Right renal pelvis (tissue), 4 donors: Measurements from ENCODE around the gene MYO1A. TPM values are rescaled to one million over a fixed set of nuclear protein-coding genes. Genes with fewer than 3 reads are reported as not detected.

ENCODE experiments used
- DNase-seq, 4 donors: peaks; one replicate each; pipeline ENCODE4 v3.0.0-alpha.2; 2013; ENCODE audit warnings: low read depth in 4 of 4, low spot score in 3 of 4, missing footprints in 1 of 4
- polyA plus RNA-seq, 4 donors: library from polyadenylated mRNA; unstranded; fragments of 120-200 nt; gene quantifications; one replicate each; pipeline ENCODE4 v1.2.1, GENCODE V29; 2013; ENCODE audit not compliant: insufficient read length in 4 of 4

Gene MYO1A
- under 1 TPM; 0.08 to 0.39 (median 0.15) TPM for polyA plus RNA-seq

DNA sequence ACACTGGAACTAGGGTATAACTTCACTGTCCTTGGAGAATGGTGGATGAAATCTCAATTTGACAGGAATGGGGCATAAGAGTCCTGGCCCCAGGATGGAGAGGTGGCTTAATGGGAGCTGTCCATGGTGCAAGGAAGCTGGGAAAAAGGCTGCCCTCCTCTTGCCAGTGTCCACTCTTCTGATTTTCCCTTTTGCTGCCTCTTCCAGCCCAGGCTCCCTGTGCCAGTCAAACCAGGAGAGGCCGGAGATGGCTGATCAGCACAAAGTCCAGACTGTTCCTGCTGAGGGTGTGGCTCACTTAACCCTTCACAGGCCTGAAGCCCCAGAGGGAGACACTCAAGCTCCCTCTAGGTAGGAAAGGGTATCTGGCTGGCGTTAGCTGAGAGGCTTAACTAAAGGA lies at the start of gene MYO1A:
TSS of gene MYO1A (minus strand) at position 240 of the 400 bp plus-strand sequence. CDS start 1,806 bp downstream, outside the sequence.
- DNase-seq: no peak

- no peak for DNase-seq
These were observed 49.3 kb upstream of the MYO1A start for GRCh38 chr12:57099047-57099714.

GRCh38 chr12:57098546-57098945 lies 48.6 kb upstream of the MYO1A start:
- DNase-seq: no peak

GRCh38 chr12:57097554-57097835 lies 47.6 kb upstream of the MYO1A start:
- DNase-seq: no peak

GRCh38 chr12:57096748-57097553 lies 47.0 kb upstream of the MYO1A start:
- DNase-seq: no peak

DNA sequence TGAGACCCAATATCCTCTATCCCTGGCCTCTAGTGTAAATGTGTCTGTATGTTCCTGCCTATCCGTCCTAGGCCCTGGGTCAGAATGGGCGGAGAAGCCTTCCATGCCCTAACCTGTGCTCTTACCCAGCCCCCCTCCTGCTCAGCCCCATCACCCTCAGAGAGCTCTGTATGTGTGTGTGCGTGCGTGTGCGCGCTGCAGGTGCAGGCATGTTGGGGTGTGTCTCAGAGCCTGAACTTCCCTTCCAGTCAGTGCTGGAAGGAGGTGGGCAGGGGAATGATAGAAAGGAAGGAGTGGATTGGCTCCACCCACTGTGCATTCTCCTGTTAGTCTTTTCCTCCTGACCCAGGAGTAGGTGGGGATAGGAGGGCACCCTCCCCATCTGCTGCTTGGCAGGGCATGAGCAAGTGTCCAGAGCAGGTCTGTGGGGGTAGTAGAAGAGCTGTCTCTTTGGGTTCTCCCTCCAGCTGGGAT lies 46.2 kb upstream of the MYO1A start:
- no peak for DNase-seq

DNA sequence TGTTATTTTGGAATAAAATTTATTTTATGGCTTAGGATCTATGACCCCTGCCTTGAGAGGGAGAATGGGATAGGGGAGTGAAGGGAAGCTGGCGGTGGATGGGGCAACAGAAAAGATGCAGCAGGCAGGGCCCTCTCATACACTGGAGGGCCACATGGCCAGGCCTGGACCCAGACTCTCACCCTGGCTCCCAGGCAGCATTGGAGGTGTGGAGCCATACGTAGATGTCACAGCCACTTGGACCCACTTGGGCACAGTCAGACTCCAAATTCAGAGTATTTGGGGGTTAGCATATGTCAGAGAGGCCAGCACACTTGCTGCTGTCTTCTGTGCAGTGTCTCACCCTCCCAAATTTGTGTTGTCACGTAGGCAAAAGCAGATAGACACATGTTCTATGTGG lies 45.5 kb upstream of the MYO1A start:
- no peak for DNase-seq

DNA sequence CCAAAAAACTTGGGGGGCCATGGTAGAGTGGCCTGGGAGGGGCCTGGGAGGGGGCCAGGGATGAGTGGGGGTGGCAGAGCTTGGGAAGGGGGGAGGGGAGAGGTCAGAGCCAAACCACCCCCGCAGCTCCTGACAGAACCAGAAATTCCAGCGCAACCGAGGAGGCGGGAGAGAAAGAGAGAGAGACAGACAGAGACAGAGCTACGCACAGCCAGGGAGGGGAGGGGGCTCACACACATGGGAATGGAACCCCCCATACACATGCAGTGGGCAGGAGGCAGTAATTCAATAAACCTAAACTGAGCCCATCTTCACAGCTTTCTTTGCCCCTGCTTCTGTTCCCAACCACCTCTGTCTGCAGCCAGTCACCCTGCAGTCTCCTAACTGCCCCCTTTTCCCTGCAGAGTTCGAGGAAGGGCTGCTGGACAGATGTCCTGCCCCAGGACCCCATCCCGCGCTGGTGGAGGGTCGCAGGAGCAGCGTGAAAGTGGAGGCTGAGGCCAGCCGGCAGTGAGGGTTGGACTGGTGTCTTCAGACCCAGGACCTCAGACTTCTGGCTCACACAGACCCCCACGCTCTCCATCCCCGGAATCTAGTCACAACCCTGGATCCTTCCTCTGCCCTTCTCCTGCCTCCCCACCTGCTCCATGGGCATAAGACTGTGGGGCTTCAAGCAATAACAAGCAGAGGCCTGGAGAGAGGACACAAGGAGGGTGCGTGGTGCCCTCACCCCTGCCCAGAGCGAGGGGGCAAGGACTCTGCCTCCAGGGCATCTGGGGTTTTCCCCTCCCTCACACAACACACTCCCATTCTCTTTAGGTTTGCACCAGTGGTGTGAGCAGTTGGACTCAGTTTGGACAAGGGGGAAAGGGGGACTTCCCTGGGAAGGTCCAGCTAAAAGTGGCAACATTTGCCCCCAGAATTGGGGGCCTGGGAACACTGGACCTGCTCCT lies 44.6 kb upstream of the MYO1A start:
- DNase-seq: no peak

DNA sequence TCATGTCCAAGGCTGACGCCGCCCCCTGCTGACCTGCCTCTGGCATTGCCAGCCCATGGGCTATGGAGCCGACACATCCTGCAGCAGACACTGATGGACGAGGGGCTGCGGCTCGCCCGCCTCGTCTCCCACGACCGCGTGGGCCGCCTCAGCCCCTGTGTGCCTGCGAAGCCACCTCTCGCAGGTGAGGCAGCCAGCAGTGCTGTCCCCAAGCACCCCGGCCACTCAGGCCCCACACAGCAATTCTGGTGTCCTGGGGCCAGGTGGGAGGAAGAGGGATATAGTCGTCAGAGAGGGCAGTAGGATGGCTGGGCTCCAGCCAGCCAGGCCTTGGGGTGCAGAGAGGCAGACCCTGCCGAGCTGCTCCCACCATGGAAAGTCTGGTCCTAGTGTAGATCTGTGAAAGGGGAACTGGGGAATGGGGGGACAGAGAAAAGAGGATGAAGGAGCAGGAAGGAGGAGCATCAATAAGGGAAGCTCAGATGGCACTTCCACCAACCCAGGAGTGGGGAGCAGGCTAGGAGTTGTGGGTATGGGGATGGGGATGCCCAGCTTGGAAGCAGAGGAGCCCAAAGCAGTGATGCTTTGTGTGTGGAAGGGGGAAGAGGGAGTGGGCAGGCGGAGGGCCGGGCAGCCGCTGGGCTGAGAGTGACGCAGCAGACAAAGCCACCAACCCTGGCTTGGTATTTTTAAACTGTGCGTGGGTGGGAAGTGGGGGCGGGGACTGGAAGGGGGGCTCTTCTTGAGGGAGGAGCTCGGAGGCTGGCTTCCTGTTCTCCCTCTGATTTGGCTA lies 43.7 kb upstream of the MYO1A start:
- peak in 1 of 4 donors; percentile 45 for DNase-seq

GRCh38 chr12:57092876-57093414 lies 43.0 kb upstream of the MYO1A start:
- DNase-seq: no peak

DNA sequence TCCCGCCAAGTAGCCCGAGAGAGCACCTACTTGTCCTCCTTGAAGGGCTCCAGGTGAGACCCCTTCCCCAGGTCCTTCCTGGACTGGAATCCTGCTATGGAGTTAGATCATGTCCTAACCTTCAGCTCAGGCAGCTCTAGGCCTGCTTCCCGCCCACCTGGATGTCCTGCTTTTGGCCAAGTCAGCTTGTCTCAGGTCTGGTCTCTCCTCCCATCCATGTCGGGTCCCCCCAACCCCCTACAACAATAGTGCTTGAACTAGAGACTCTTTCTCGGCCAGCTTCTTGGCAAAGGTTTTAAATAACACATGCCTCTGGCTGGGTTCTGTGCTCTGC lies 42.6 kb upstream of the MYO1A start:
- DNase-seq: no peak

DNA sequence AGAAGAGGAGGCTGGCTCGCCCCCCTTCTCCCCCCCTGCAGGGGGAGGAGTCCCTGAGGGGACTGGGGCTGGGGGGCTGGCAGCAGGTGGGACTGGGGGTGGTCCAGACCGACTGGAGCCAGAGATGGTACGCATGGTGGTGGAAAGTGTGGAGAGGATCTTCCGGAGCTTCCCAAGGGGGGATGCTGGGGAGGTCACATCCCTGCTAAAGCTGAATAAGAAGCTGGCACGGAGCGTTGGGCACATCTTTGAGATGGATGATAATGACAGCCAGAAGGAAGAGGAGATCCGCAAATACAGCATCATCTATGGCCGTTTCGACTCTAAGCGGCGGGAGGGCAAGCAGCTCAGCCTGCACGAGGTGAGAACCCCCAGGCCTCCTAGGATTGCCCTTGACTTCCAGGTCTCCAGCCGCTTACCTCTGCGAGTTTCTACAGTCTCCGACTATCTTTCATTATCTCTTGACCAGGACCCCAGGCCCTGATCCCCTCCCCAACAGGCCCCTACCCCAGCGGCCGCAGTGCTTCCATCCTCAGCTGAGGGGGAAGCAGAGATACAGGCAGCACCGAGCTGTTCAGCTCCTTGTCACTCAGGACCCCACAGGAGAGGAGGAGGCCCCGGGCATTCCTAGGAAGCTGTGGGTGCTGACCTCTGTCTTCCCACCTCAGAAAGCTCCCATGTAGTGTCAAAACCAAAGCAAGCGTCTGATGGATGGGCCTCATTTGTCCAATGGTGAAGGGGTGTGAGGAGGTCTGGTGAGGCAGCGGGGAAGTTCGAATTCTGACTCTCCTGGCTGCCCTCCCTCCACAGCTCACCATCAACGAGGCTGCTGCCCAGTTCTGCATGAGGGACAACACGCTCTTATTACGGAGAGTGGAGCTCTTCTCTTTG lies 42.0 kb upstream of the MYO1A start:
- DNase-seq: no peak

DNA sequence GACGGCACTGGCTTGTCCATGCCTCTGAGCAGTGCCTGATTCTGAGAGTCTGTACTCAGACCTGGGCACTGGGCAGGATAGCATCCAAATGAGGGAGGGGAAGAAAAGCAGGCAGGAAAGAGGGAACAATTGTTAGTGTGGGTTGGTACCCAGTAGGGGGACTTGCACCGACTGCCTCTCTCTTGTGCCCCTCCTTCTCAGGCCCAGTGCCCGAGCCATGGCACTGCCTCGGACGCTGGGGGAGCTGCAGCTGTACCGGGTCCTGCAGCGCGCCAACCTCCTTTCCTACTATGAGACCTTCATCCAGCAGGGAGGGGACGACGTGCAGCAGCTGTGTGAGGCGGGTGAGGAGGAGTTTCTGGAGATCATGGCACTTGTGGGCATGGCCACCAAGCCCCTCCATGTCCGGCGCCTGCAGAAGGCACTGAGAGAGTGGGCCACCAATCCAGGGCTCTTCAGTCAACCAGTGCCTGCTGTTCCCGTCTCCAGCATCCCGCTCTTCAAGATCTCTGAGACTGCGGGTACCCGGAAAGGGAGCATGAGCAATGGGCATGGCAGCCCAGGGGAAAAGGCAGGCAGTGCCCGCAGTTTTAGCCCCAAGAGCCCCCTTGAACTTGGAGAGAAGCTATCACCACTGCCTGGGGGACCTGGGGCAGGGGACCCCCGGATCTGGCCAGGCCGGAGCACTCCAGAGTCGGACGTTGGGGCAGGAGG lies 41.2 kb upstream of the MYO1A start:
- no peak for DNase-seq

- DNase-seq: no peak
These were observed 40.6 kb upstream of the MYO1A start for GRCh38 chr12:57090490-57090889.

DNA sequence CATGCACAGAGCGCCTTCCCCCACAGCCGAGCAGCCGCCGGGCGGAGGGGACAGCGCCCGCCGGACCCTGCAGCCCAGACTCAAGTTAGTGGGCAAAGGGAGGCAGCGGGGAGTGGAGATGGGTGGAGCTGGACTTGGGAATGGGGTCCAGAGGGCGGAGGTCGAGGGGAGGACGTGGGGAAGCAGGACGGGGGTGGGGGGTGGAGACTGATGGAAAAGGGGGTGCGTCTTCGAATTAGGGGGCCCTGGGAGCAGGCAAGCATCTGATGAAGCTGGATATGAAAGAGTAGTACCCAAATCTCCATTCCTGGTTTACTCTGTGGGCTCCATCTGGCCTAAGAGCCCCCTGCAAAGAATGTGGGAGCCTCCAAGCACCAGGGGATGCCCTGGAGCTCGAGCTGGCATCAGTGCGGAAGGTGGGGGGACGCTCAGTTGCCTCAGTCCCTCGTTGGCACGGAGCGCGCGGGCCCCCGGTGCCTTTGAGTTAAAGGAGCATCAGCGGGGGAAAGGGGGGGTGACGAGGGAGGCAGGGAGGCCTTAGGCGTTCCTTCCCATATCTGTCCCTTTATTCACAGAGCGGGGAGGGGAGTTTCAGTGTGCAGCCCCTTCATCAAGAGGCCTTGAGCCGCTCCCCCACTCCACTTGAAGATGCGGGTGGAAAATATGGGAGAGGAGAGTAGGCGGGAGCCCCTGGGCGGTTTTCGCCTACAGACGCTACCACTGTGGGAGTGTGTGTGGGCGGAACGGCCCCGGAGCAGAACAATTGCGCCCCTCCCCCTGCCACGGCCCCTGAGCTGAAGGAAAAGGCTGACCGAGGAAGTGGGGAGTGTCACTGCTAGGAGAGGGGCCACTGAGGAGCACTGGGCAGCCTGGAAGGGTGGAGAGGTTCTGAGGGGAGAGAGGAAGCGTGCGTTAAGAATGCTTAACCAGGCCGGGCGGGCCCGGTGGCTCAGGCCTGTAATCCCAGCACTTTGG lies 39.6 kb upstream of the MYO1A start:
- DNase-seq: peak in 2 of 4 donors; percentile 52 to 57

- peak; percentile 84 to 89 (median 86) for DNase-seq
These were observed 38.7 kb upstream of the MYO1A start, which contains the start of gene NAB2 for GRCh38 chr12:57088354-57089270. Gene NAB2, plus strand, starts transcription at chr12:57089114. Its CDS starts 158 bp downstream, at chr12:57089272.
